Loucy (cell line): ENCODE results near the gene UBE2K.

Experiments
- H2AFZ ChIP-seq: fragments of 200-600 bp; sonication (generic); 2 replicates; pipeline ENCODE4 v1.6.0; 2016; ENCODE audit warnings: antibody characterized with exemption, mild to moderate bottlenecking, low read length, moderate library complexity
- H3F3A ChIP-seq: fragments of 200-600 bp; 2 replicates; pipeline ENCODE4 v1.6.0; 2016; ENCODE audit warnings: antibody characterized with exemption, low read depth, mild to moderate bottlenecking
- H3K27me3 ChIP-seq: fragments of 200-600 bp; sonication (generic); 2 replicates; pipeline ENCODE4 v1.6.1; 2014; ENCODE audit warnings: low read length, mild to moderate bottlenecking; ENCODE audit not compliant: insufficient read depth, poor library complexity, severe bottlenecking
- H3K36me3 ChIP-seq: fragments of 200-600 bp; sonication (generic); 2 replicates; pipeline ENCODE4 v1.6.1; 2016; ENCODE audit warnings: low read length; ENCODE audit not compliant: insufficient read depth
- H3K4me1 ChIP-seq: fragments of 200-600 bp; sonication (generic); 2 replicates; pipeline ENCODE4 v1.5.1; 2014; ENCODE audit warnings: low read length, mild to moderate bottlenecking; ENCODE audit not compliant: insufficient read depth, poor library complexity, severe bottlenecking
- H3K4me2 ChIP-seq: fragments of 200-600 bp; sonication (generic); 2 replicates; pipeline ENCODE4 v1.6.0; 2014; ENCODE audit warnings: antibody characterized with exemption, low read length, low read depth, mild to moderate bottlenecking; ENCODE audit not compliant: poor library complexity, severe bottlenecking
- H3K4me3 ChIP-seq: fragments of 200-600 bp; sonication (generic); 2 replicates; pipeline ENCODE4 v1.5.1; 2014; ENCODE audit warnings: low read length, mild to moderate bottlenecking, mixed read lengths; ENCODE audit not compliant: poor library complexity, severe bottlenecking
- H3K79me2 ChIP-seq: fragments of 200-600 bp; sonication (generic); 2 replicates; pipeline ENCODE4 v1.6.1; 2014; ENCODE audit warnings: low read length; ENCODE audit not compliant: insufficient read depth
- H3K9ac ChIP-seq: fragments of 200-600 bp; sonication (generic); 2 replicates; pipeline ENCODE4 v1.6.0; 2014; ENCODE audit warnings: mild to moderate bottlenecking, low read depth, low read length, moderate library complexity; ENCODE audit not compliant: poor library complexity, severe bottlenecking
- H3K9me2 ChIP-seq: fragments of 200-600 bp; sonication (generic); replicated peaks from 2 replicates; pipeline ENCODE4 v1.6.1; 2016; ENCODE audit warnings: low read depth, low read length, mixed read lengths
- H3K9me3 ChIP-seq: fragments of 200-600 bp; sonication (generic); 2 replicates; pipeline ENCODE4 v1.6.1; 2014; ENCODE audit warnings: mild to moderate bottlenecking, antibody characterized with exemption, low read length, low read depth; ENCODE audit not compliant: insufficient read depth
- H4K20me1 ChIP-seq: fragments of 200-600 bp; sonication (generic); 2 replicates; pipeline ENCODE4 v1.6.0; 2014; ENCODE audit warnings: antibody characterized with exemption, low read length, mild to moderate bottlenecking; ENCODE audit not compliant: insufficient read depth, poor library complexity, severe bottlenecking
- CTCF ChIP-seq: fragments of 200-600 bp; sonication (generic); conservative IDR thresholded peaks from 2 replicates; pipeline ENCODE4 v1.5.1; 2014; ENCODE audit warnings: mild to moderate bottlenecking, antibody characterized with exemption, low read length
- EZH2phosphoT487 ChIP-seq: fragments of 200-600 bp; IDR thresholded peaks from 2 replicates; pipeline ENCODE4 v1.6.1; 2018; ENCODE audit warnings: antibody characterized with exemption, mild to moderate bottlenecking, moderate library complexity, borderline replicate concordance

Gene UBE2K

GRCh38 chr4:39660757-39661156 lies 37.2 kb upstream of the UBE2K start:
- H3K27me3 ChIP-seq, result no peaks in the 10 kb centered on the region
- H3K79me2 ChIP-seq, result no peaks in the 10 kb centered on the region
- no peaks in the 10 kb centered on the region for H3F3A ChIP-seq
- no peak overlapping the region for H3K4me2 ChIP-seq
- no peak for TF ChIP-seq EZH2phosphoT487
- H3K36me3 ChIP-seq, result no peaks in the 10 kb centered on the region
- no peak overlapping the region for H3K9ac ChIP-seq
- H3K4me3 ChIP-seq, result no peak overlapping the region
- H3K4me1 ChIP-seq, result no peaks in the 10 kb centered on the region
- no peaks in the 10 kb centered on the region for H3K9me3 ChIP-seq
- no peaks in the 10 kb centered on the region for H3K9me2 ChIP-seq
- H4K20me1 ChIP-seq, result no peaks in the 10 kb centered on the region
- H2AFZ ChIP-seq, result no peak overlapping the region

GRCh38 chr4:39662683-39663082 lies 35.3 kb upstream of the UBE2K start:
- no peaks in the 10 kb centered on the region for H3K27me3 ChIP-seq
- H3K4me2 ChIP-seq, result no peak overlapping the region
- no peak overlapping the region for H3K9ac ChIP-seq
- H3K4me1 ChIP-seq, result no peaks in the 10 kb centered on the region
- no peaks in the 10 kb centered on the region for H4K20me1 ChIP-seq
- H2AFZ ChIP-seq, result no peak overlapping the region
- H3K4me3 ChIP-seq, result no peak overlapping the region
- H3K36me3 ChIP-seq, result no peaks in the 10 kb centered on the region
- no peaks in the 10 kb centered on the region for H3F3A ChIP-seq
- no peaks in the 10 kb centered on the region for H3K79me2 ChIP-seq
- H3K9me3 ChIP-seq, result no peaks in the 10 kb centered on the region
- TF ChIP-seq CTCF (no peak), EZH2phosphoT487 (no peak)
- H3K9me2 ChIP-seq, result no peaks in the 10 kb centered on the region

GRCh38 chr4:39664828-39665731 lies 32.9 kb upstream of the UBE2K start:
- H3K4me2 ChIP-seq, result no peak overlapping the region

More at GRCh38 chr4:39664828-39665731, 32.9 kb upstream of the UBE2K start:
- Histone ChIP-seq H2AFZ (no peak overlapping the region), H3K36me3 (no peaks in the 10 kb centered on the region), H3K9ac (no peak overlapping the region), H3K9me3 (no peaks in the 10 kb centered on the region), H4K20me1 (no peaks in the 10 kb centered on the region), H3K9me2 (no peaks in the 10 kb centered on the region), H3F3A (no peaks in the 10 kb centered on the region), H3K4me1 (no peaks in the 10 kb centered on the region), H3K79me2 (no peaks in the 10 kb centered on the region), H3K27me3 (no peaks in the 10 kb centered on the region), H3K4me3 (no peak overlapping the region)
- TF ChIP-seq CTCF (no peak), EZH2phosphoT487 (no peak)
